HUES48 (cell line): ENCODE data around the gene PCNX2.
"Not testable (repeated sequence)": the region's sequence is repeated elsewhere in the genome, so short reads cannot be mapped to it uniquely, and the experiment has no call there.

Source experiments
- H3K27ac ChIP-seq: one replicate; pipeline ENCODE4 v1.7.0; 2013; ENCODE audit warnings: low read depth, low read length, inconsistent platforms
- H3K27me3 ChIP-seq: 2 replicates; pipeline ENCODE4 v1.6.1; 2013; ENCODE audit warnings: mild to moderate bottlenecking, low read length; ENCODE audit not compliant: control insufficient read depth, insufficient read depth
- H3K36me3 ChIP-seq: 2 replicates; pipeline ENCODE4 v1.6.1; 2013; ENCODE audit warnings: low read length; ENCODE audit not compliant: control insufficient read depth, insufficient read depth
- H3K4me1 ChIP-seq: 2 replicates; pipeline ENCODE4 v1.6.1; 2013; ENCODE audit warnings: mild to moderate bottlenecking, low read length; ENCODE audit not compliant: control insufficient read depth, insufficient read depth
- H3K4me3 ChIP-seq: 2 replicates; pipeline ENCODE4 v1.5.1; 2013; ENCODE audit warnings: mild to moderate bottlenecking, low read depth, low read length
- H3K9ac ChIP-seq: 2 replicates; pipeline ENCODE4 v1.6.1; 2013; ENCODE audit warnings: mild to moderate bottlenecking, low read depth, low read length, moderate library complexity
- H3K9me3 ChIP-seq: 2 replicates; pipeline ENCODE4 v1.6.1; 2013; ENCODE audit warnings: low read length; ENCODE audit not compliant: control insufficient read depth, insufficient read depth

The PCNX2 gene

DNA sequence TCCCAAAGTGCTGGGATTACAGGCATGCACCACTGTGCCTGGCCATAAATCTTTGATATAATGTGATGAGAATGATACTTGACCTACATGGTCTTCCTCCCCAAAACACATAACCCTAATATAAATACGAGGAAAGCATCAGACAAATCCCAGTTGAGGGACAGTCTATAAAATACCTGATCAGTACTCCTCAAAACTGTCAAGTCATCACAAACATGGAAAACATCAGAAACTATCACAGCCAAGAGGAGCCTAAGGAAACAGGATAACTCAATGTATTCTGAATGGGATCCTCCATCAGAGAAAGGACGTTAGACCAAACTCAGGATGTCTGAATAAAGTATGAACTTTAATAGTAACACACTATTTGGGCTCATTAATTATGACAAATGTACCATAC, 172.7 kb downstream of the PCNX2 start:
- H3K27me3 ChIP-seq, result no peaks in the 10 kb centered on the region
- H3K36me3 ChIP-seq, result peaks cover 17% of the 10 kb centered on the region
- no peaks in the 10 kb centered on the region for H3K4me1 ChIP-seq
- no peak overlapping the region for H3K27ac ChIP-seq
- H3K4me3 ChIP-seq, result no peak overlapping the region
- no peak overlapping the region for H3K9ac ChIP-seq
- H3K9me3 ChIP-seq, result no peaks in the 10 kb centered on the region

DNA sequence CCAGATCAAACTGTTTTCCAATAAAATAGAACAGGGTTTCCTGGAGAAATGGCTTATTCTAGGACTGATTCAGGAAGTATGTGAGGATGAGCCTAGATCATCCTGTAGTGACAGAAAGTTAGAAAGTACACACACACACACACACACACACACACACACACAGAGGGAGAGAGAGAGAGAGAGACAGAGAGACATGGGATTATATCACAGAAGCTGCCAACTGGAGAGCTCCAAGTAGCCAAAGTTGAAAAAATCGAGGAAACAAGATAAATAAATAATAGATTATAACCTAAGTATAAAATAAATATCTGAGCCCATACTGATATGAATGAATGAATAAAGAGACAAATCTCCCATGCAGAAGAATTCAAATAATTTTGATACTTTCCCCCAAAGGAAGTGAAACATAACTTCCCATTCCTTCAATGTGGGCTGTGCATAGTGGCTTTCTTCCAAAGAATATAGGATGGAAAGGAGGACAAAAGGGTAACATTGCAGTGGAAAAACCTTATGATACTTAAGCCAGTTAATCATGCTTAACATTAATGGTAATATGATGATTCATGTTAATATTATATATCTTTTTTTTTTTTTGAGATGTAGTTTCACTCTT, 173.5 kb downstream of the PCNX2 start:
- H3K36me3 ChIP-seq, result peaks cover 17% of the 10 kb centered on the region
- no peak overlapping the region for H3K4me3 ChIP-seq
- H3K27ac ChIP-seq, result no peak overlapping the region
- H3K4me1 ChIP-seq, result no peaks in the 10 kb centered on the region
- no peak overlapping the region for H3K9ac ChIP-seq
- H3K9me3 ChIP-seq, result no peaks in the 10 kb centered on the region
- H3K27me3 ChIP-seq, result no peaks in the 10 kb centered on the region

DNA sequence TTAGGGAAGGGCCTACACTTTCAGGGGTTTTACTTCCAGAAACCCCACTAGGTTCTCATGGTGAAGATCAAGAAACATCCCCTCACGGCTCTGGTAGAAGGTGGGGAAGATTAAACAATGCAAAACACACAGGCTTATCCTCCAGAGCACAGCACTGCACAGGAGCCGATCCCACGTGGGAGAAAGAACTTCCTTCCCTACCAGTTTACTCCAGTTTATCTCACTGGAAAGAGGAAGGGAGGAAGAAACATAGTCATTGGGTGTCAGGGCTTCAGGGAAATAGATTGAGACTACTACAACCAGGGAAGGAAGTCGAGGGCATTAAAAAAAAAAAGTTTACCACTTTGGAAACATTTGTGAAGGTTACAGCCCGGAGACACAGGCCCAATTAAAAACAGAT, 180.7 kb downstream of the PCNX2 start:
- Histone ChIP-seq H3K4me1 (peaks cover 38% of the 10 kb centered on the region), H3K9ac (peak overlapping the region; percentile 22; the same call in 1 of the 2 replicates), H3K27ac (peak overlapping the region; percentile 99), H3K4me3 (no peak overlapping the region), H3K9me3 (no peaks in the 10 kb centered on the region), H3K27me3 (no peaks in the 10 kb centered on the region), H3K36me3 (peaks cover 8% of the 10 kb centered on the region)

DNA sequence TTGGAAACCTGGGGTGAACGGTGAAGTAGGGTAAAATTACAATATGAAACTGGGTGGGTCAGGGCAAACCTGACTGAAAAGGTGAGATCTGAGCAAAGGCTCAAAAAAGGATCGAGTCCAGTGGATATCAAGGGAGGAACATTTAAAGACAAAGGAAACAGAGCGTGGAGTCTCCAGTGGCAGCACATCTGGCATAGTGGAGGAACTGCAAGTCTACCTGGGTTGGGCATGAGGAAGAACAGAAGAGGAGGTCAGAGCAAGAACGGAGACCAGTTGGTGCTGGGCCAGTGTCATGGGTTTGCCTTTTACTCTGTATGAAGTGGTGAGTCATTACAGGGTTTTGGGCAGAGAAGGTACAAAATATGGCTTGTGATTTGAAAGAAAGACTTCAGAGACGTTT, 181.4 kb downstream of the PCNX2 start:
- H3K4me3 ChIP-seq, result no peak overlapping the region
- peaks cover 8% of the 10 kb centered on the region for H3K36me3 ChIP-seq
- H3K9ac ChIP-seq, result peak overlapping the region; percentile 86
- H3K27ac ChIP-seq, result peak overlapping the region; percentile 99
- H3K4me1 ChIP-seq, result peaks cover 39% of the 10 kb centered on the region
- H3K9me3 ChIP-seq, result no peaks in the 10 kb centered on the region
- H3K27me3 ChIP-seq, result no peaks in the 10 kb centered on the region

DNA sequence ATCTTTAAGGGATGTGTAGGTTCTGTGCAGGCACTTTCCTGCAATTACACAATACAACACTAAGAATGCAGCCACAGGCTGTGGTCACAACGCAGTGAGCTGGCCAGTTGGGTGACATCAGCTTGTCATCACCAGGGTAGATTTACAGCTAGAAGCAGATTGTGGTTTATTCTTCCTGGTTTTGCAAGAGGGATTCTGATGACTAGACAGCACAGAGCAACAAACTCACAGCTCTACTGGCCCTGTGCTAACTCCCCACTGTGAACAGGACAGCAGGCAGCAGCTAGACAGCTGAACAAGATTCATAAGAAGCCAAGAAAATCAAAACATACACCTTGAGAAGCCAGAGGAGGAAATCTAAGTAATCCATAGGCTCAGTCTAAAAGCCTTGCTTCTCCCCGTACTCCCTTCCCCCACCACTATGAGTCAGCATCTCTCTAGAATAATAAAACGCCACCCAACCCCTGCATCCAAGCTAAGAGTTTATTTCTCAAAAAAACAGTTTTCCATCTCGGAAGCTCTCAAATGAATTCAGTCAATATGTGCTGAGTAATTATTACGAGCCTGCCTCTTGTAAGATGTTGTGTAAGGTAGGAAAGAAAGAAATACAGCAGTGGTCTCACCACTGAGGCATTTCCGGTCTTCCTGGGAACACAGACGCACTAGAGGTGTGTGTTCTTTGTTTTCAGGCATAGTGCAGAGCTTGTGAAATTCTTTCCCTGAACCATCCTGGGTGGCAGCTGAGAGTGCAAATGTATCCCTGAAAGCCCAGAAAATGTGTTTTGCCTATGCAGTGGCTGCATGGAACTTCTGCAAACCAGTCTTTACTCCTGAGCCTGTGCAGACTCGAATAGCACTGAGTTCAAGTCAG, 182.3 kb downstream of the PCNX2 start:
- no peaks in the 10 kb centered on the region for H3K27me3 ChIP-seq
- no peaks in the 10 kb centered on the region for H3K9me3 ChIP-seq
- peaks cover 8% of the 10 kb centered on the region for H3K36me3 ChIP-seq
- peak overlapping the region; percentile 36 for H3K4me3 ChIP-seq
- H3K9ac ChIP-seq, result peak overlapping the region; percentile 86
- H3K27ac ChIP-seq, result peak overlapping the region; percentile 99
- H3K4me1 ChIP-seq, result peaks cover 48% of the 10 kb centered on the region

DNA sequence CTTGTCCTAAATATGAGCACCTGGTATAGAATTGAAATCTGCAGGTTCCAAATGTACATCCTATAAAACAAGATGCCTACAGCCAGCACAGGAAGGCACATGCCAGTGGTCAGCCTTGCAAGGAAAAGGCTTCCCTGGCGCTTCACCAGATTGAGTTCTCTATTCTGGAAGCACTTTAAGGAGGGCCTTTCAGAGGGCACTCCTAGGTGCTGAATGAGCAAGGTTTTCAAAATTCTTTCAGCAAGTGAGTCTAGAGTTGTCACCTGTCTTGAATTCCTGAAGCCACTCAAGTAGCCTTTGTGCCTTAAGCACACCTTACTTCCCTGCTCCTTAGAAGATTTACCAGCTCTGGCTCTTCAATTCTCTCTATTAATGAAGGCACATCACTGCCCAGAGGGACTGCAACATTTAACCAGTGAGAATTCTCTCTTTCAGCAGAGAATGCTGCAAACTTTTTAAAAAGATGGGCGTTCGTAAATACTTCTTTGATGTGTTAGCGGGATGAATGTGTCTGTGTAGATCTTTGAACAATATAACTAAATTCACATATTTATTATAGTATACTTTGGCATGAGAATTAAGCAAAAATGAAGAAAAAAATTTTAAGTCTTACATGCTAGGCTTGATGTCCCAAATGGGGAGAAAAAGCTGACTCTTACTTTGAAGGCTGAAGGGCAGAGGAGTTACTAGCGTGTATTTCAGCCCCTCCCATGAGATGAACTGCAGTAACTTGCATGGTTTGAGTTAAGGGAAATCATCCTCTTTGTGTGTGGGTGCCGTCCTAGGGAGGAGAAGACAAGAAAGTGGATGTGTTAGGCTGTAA, 183.1 kb downstream of the PCNX2 start:
- H3K4me1 ChIP-seq, result peaks cover 50% of the 10 kb centered on the region
- H3K4me3 ChIP-seq, result peak overlapping the region; percentile 36
- H3K9me3 ChIP-seq, result no peaks in the 10 kb centered on the region
- H3K36me3 ChIP-seq, result peaks cover 8% of the 10 kb centered on the region; the same call in 1 of the 2 replicates
- H3K27me3 ChIP-seq, result no peaks in the 10 kb centered on the region
- peak overlapping the region; percentile 86 for H3K9ac ChIP-seq
- H3K27ac ChIP-seq, result peak overlapping the region; percentile 99

DNA sequence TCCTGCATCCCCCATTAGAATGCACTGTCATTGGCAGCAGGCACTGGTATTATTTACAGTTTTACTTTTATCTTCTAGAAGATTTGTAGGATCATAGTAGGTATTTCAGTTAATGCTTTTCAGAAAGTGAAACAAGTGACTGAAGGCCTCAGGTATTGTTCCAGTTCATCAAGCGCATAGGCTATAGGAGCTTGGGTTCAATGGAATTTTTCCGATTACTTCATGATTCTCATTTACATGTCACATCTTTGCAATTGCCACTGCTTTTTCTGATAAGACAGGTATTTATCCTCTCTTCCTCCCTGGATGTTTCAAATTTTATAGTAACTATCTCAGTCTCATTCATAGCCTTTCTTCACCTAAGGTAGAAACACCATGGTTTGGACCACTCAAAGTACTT, 183.8 kb downstream of the PCNX2 start:
- peak overlapping the region; percentile 99 for H3K27ac ChIP-seq
- H3K36me3 ChIP-seq, result peaks cover 14% of the 10 kb centered on the region
- no peaks in the 10 kb centered on the region for H3K9me3 ChIP-seq
- H3K27me3 ChIP-seq, result no peaks in the 10 kb centered on the region
- H3K9ac ChIP-seq, result no peak overlapping the region
- H3K4me1 ChIP-seq, result peaks cover 50% of the 10 kb centered on the region
- H3K4me3 ChIP-seq, result no peak overlapping the region

DNA sequence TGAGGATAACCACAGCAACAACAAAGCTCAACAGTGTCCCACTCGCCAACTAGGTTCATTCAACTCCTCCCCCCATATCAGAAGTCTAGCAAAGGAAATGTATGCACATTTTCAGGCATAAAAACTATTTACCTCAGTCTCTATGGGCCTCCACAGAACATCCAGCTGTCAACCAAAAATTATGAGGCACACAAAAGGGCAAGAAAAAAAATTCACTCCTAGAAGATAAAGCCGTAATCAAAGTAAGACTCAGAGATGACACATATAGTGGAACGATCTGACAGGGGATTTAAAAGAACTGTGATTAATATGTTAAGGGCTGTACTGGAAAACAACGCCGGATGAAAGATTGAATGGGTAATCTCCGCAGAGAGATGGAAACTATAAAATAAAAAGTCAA, 186.4 kb downstream of the PCNX2 start:
- H3K4me3 ChIP-seq, result no peak overlapping the region
- H3K4me1 ChIP-seq, result peaks cover 35% of the 10 kb centered on the region
- H3K36me3 ChIP-seq, result peaks cover 16% of the 10 kb centered on the region
- no peak overlapping the region for H3K27ac ChIP-seq
- H3K9me3 ChIP-seq, result no peaks in the 10 kb centered on the region
- H3K27me3 ChIP-seq, result no peaks in the 10 kb centered on the region
- no peak overlapping the region for H3K9ac ChIP-seq

DNA sequence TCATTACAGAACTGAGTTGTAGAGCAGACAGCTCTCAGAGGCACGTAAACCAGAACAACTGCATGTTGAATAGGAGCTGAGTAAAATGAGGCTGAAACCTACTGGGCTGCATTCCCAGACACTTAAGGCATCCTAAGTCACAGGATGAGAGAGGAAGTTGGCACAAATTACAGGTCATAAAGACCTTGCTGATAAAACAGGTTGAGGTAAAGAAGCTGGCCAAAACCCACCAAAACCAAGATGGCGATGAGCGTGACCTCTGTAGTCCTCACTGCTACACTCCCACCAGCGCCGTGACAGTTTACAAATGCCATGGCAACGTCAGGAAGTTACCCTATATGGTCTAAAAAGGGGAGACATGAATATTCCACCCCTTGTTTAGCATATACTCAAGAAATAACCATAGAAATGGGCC, 187.8 kb downstream of the PCNX2 start:
- not testable (repeated sequence) for H3K27ac ChIP-seq, H3K4me3 ChIP-seq, H3K27me3 ChIP-seq, H3K9ac ChIP-seq, H3K9me3 ChIP-seq
- Histone ChIP-seq H3K36me3 (peaks cover 16% of the 10 kb centered on the region), H3K4me1 (peaks cover 21% of the 10 kb centered on the region)

DNA sequence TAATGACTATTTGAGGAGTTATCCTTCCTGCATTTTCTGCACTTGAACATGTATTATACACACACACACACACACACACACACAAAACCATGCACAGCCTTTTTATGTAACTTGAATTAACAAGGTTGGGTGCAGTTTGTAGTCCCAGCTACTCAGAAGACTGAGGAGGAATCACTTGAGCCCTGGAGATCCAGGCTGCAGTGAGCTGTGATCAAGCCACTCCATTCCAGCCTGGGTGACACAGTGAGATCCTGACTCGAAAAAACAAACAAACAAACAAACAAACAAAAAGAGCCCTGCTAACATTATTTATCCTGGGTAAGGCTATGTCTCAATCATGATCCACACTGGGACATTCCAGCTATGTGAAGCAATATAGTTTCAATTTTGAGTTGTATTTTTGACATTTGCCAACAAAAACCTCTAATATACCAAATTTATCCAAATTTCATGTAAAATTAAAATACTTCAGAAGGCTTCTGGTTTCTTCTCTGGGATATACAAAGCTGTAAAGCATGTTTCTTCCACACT, 188.3 kb downstream of the PCNX2 start:
- H3K9me3 ChIP-seq, result no peaks in the 10 kb centered on the region
- peaks cover 16% of the 10 kb centered on the region for H3K36me3 ChIP-seq
- H3K27ac ChIP-seq, result no peak overlapping the region
- no peak overlapping the region for H3K9ac ChIP-seq
- H3K4me3 ChIP-seq, result no peak overlapping the region
- peaks cover 16% of the 10 kb centered on the region for H3K4me1 ChIP-seq
- H3K27me3 ChIP-seq, result no peaks in the 10 kb centered on the region
